GM19099 (cell line): ENCODE data around the gene TMEM154.

Experiments
- POLR2A ChIP-seq: IDR thresholded peaks from 3 replicates; pipeline ENCODE4 v1.6.1; 2011; ENCODE audit warnings: low read depth; ENCODE audit not compliant: insufficient read length; ENCODE audit errors: extremely low read depth

Gene TMEM154

GRCh38 chr4:152659806-152660205, 20.0 kb downstream of the TMEM154 start:
- no peak for TF ChIP-seq POLR2A

DNA sequence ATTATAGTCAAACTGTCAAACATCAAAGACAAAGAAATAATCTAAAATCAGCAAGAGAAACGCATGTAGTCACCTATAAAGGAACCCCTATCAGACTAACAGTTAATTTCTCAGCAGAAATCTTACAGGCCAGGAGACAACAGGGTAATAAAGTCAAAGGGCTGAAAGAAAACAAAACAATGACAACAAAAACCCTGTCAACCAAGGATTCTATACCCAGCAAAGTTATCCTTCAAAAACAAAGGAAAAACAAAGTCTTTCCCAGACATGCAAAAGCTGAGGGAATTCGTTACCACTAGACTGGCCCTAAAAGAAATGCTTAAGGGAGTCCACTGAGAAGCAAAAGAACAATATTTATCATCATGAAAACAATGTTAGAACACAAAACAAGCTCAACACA, 22.1 kb downstream of the TMEM154 start:
- no peak for TF ChIP-seq POLR2A

GRCh38 chr4:152655272-152656129, 24.3 kb downstream of the TMEM154 start:
- no peak for TF ChIP-seq POLR2A

GRCh38 chr4:152652102-152652501, 27.7 kb downstream of the TMEM154 start:
- no peak for TF ChIP-seq POLR2A

DNA sequence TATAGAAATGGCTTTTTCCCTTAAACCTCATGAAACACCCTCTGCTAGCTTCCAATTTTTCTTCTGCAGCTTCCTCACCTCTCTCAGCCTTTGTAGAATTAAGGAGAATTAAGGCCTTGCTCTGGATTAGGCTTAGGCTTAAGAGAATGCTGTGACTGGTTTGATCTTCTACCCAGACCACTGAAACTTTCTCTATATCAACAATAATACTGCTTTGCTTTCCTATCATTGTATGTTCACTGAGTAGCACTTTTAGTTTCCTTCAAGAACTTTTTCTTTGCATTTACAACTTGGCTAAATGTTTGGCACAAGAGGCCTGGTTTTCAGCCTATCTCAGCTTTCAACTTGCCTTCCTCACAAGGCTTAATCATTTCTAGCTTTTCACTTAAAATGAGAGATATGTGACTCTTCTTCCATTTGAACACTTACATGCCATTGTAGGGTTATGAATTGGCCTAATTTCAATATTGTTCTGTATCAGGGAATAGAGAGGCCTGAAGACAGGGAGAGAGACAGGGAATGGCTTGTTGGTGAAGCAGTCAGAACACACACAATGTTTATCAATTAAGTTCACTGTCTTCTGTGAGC, 28.2 kb downstream of the TMEM154 start:
- TF ChIP-seq POLR2A: no peak

DNA sequence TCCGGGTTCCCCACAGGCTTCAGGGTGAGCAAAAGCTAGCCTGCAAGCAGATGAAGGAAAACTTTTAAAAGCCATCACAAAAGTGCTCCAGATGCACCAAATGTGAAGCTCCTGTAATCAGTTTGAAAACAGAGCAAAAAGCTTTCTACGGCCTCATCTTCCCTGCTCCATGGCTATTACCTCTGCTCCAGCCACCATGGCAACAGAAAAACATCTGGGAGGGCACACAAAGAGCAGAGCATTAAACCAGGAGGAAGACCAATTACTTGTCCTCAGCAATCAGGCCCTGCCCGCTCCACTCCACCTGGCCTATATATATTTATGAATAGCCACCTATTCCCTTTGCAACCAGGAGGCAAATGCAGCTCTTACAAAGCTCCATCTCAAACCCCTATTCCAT, 33.6 kb downstream of the TMEM154 start:
- TF ChIP-seq POLR2A: no peak

- TF ChIP-seq POLR2A: no peak
Observed at GRCh38 chr4:152644130-152644529, 35.7 kb downstream of the TMEM154 start.

DNA sequence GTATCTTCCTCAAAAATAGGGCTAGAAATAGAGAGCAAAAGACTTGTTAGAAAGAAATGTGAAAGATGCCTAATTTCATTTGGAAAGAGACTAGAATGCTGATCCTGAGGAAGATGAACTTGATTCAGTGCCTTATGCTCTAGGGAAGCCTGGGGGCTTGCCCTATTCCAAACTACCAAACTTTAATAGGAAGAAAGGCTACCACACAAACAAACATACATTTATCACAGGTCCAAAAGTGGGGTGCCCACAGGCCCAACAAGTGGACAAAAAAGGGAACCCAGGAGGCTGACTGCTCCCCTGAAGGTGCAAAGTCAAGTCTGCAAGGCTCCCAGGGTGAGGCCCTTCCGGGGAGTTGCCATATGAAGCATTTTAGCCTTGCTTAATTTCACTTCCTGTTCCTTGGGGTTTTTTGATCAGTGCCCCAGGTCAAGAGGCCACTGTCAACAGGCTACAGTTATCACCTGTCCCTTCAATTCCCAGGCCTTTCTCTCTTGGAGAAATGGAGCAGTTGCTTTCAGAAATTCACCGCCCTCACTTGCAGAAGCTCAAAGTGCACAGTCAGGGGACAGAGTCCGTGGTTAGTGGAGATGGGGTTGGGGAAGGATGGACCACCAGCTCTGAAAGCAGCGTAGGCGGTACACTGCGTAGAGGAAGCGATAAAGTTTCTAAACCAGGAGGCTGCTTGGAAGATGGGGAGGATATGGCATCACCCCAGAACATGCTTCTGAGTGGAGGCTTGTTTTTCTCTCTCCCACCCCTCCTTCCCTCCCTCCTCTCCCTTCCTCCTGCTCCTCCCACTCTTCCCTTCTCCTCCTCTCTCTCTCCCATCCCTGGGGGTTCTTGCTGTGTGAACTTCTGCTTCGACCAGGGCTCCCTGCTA, 36.4 kb downstream of the TMEM154 start:
- peak; percentile 58 for TF ChIP-seq POLR2A

DNA sequence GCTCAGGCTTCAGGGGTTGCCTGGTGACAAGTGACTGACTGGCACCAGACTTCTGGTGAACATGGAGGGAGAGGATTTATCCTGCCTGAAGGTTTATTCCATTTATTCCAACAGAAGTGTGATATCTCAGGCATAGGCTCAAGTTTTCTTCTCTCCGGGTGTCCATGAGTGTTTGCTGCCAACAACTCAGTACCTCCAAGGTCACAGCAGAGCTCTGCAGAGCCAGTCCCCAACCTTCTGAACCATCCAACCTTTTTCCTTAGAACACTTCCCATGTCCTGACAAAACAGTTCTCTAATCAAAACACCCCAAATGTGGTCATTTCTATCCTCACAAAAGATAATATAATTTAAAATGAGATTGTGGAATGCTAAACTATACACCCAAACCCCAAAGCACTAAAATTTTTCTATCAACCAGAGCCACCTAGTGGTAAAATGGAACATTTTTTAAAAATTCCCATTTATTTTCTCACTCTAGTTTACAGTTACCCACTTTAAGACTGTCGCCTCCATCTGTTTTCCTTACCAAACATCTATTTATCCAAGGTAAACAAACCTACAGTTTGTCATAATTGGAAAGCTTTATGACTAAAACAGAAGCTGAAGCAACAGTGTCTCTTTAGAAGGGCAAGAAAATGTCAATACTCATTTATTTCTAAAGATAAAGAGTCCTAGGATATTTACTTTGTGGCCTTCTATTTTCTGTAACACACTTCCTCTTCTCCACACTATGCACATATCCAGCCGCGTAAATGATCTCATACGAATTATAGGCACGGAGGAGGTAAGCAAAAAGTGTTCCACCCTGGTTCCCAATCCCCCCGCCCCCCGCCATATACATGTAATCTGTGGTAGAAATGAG, 39.5 kb downstream of the TMEM154 start:
- no peak for TF ChIP-seq POLR2A

DNA sequence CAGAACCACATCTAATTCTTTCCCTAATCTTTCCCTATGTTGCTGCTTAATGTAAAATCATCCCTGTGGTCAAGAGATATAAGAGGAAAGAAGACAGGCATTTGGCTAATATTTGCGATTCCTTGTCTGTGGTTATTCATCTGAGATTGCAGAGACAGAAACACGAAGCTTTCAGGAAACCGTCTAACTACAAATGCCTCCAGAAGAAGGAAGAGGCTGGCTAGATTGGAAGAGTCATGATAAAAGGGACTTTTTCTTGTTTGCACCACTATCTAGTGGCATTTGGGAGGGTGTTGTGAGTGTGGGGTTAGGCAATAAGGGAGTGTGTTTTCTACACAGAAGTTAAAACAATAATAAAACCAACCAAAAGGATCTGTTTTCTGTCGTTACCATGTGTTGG, 43.9 kb downstream of the TMEM154 start:
- TF ChIP-seq POLR2A: no peak

GRCh38 chr4:152634110-152634760, 45.6 kb downstream of the TMEM154 start:
- no peak for TF ChIP-seq POLR2A

GRCh38 chr4:152633118-152633517, 46.7 kb downstream of the TMEM154 start:
- TF ChIP-seq POLR2A: no peak

DNA sequence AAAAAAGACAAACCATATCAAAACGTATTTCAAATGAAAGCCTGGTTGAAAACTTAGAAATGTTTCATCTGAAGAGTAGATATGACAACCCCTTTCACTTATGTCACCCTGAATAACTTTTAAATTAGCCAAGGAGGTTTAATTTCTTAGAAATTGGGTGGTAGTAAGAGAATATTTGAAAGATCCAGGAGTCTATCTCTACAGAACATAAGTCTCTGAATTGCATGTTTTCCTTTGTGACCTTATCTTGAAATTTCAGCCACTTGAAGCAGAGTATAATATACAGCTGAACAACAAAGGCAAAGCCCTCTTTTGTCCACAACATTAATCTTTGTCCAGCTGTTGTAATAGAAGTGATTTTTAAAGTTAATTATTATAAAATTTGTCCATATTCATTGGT, 49.5 kb downstream of the TMEM154 start:
- no peak for TF ChIP-seq POLR2A

GRCh38 chr4:152629908-152630307, 49.9 kb downstream of the TMEM154 start:
- no peak for TF ChIP-seq POLR2A
